VCaP (cell line): ENCODE results near the gene INPP5E.

Experiments
- H3K27ac ChIP-seq: fragments of 450-650 bp; 2 replicates; pipeline ENCODE4 v1.5.1; 2017
- CTCF ChIP-seq: fragments of 450-650 bp; conservative IDR thresholded peaks from 2 replicates; pipeline ENCODE4 v1.5.1; 2017; ENCODE audit warnings: mild to moderate bottlenecking, moderate library complexity

Gene INPP5E

GRCh38 chr9:136381966-136382513 lies 57.6 kb downstream of the INPP5E start:
- no peak overlapping the region for H3K27ac ChIP-seq
- no peak for TF ChIP-seq CTCF

DNA sequence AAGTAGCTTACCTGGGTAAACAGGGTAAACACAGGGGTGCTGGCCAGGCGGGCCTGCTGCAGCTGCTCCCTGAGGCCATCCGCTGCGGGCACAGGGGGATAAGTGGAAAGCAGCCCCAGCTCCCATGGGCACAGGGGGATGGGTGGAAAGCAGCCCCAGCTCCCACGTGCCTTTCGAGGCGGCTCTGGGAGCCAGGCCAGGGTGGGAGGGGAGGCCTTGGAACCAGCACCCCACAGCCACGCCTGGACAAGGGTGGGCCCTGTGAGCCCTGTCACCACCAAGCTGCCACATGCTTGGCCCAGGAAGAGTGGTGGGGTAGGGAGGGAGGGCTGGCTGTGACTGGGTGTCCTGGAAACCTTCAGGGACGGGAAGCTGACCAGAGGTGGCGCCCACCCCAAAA lies 58.3 kb downstream of the INPP5E start:
- H3K27ac ChIP-seq: no peak overlapping the region

GRCh38 chr9:136380381-136380780 lies 59.3 kb downstream of the INPP5E start:
- H3K27ac ChIP-seq: no peak overlapping the region
- TF ChIP-seq CTCF: no peak

More for the DNA sequence above, 58.3 kb downstream of the INPP5E start:
- TF ChIP-seq CTCF: no peak

GRCh38 chr9:136379891-136380290 lies 59.8 kb downstream of the INPP5E start:
- no peak overlapping the region for H3K27ac ChIP-seq
- TF ChIP-seq CTCF: no peak

- TF ChIP-seq CTCF: no peak
- H3K27ac ChIP-seq: no peak overlapping the region
Measured at GRCh38 chr9:136379401-136379800, 60.2 kb downstream of the INPP5E start.

- TF ChIP-seq CTCF: no peak
Measured at GRCh38 chr9:136379003-136379287, 60.7 kb downstream of the INPP5E start.

More at GRCh38 chr9:136379003-136379287, 60.7 kb downstream of the INPP5E start:
- no peak overlapping the region for H3K27ac ChIP-seq
